GM18517 (cell line): ENCODE measurements around the gene CYB5RL.
"Not testable (repeated sequence)": the region's sequence is repeated elsewhere in the genome, so short reads cannot be mapped to it uniquely, and the experiment has no call there.

Source experiments
- ATAC-seq: cut with Tn5 transposase; IDR thresholded peaks from one replicate; pipeline ENCODE4 v1.9.1; 2021; ENCODE audit warnings: mild to moderate bottlenecking, moderate library complexity; ENCODE audit not compliant: unreplicated experiment

The CYB5RL gene

GRCh38 chr1:54199765-54200518 is at the start of gene CYB5RL, which contains the start of gene MRPL37:
Gene CYB5RL (minus strand): TSS chr1:54200030. CDS start chr1:54195616, 4,414 bp downstream.
Gene MRPL37 (plus strand): TSS chr1:54200167. CDS start chr1:54200244, 77 bp downstream.
- ATAC-seq, result peak; percentile 95

- ATAC-seq, result no peak
These were observed 49.1 kb upstream of the CYB5RL start for GRCh38 chr1:54248966-54249365.

- no peak for ATAC-seq
These were observed 48.2 kb upstream of the CYB5RL start for GRCh38 chr1:54247863-54248515.

GRCh38 chr1:54246116-54246721 is 46.4 kb upstream of the CYB5RL start:
- ATAC-seq, result no peak

- ATAC-seq, result no peak
These were observed 45.7 kb upstream of the CYB5RL start for GRCh38 chr1:54245501-54245900.

- ATAC-seq, result no peak
These were observed 44.8 kb upstream of the CYB5RL start for GRCh38 chr1:54244655-54245054.

GRCh38 chr1:54243022-54243421 is 43.2 kb upstream of the CYB5RL start:
- ATAC-seq, result no peak

GRCh38 chr1:54241364-54241763 is 41.5 kb upstream of the CYB5RL start:
- ATAC-seq, result no peak

- ATAC-seq, result no peak
These were observed 41.0 kb upstream of the CYB5RL start for GRCh38 chr1:54240741-54241335.

GRCh38 chr1:54239631-54240031 is 39.8 kb upstream of the CYB5RL start:
- no peak for ATAC-seq

GRCh38 chr1:54239035-54239383 is 39.2 kb upstream of the CYB5RL start:
- no peak for ATAC-seq

GRCh38 chr1:54238353-54239034 is 38.7 kb upstream of the CYB5RL start:
- ATAC-seq, result no peak

GRCh38 chr1:54237586-54237985 is 37.8 kb upstream of the CYB5RL start:
- ATAC-seq, result no peak

GRCh38 chr1:54234284-54234683 is 34.5 kb upstream of the CYB5RL start:
- no peak for ATAC-seq

GRCh38 chr1:54233196-54233595 is 33.4 kb upstream of the CYB5RL start:
- not testable (repeated sequence) for ATAC-seq

- no peak for ATAC-seq
These were observed 30.9 kb upstream of the CYB5RL start for GRCh38 chr1:54230507-54231339.

GRCh38 chr1:54229281-54229891 is 29.6 kb upstream of the CYB5RL start:
- no peak for ATAC-seq

- ATAC-seq, result no peak
These were observed 28.8 kb upstream of the CYB5RL start for GRCh38 chr1:54228638-54229079.

GRCh38 chr1:54227891-54228310 is 28.1 kb upstream of the CYB5RL start:
- no peak for ATAC-seq
